Measurements from ENCODE around the gene CHDH.

CHDH gene

GRCh38 chr3:53806182-53807116 lies 39.8 kb downstream of the CHDH start:
- H3K4me1 Mint-ChIP-seq = peaks cover 32% of the 10 kb centered on the region
- no peaks in the 10 kb centered on the region for H3K36me3 Mint-ChIP-seq (ENCODE audit: low read depth)
- H3K27me3 Mint-ChIP-seq (ENCODE audit: low read depth) = peaks cover 3% of the 10 kb centered on the region
- no peak for TF ChIP-seq CTCF (IDR thresholded peaks at IDR 0.05; ENCODE audit: unreplicated experiment in 3 of 3)
- no peak overlapping the region for H3K4me3 Mint-ChIP-seq
- H3K27ac Mint-ChIP-seq = peak overlapping the region; percentile 94
- no peaks in the 10 kb centered on the region for H3K9me3 Mint-ChIP-seq

- no peaks in the 10 kb centered on the region for H3K36me3 Mint-ChIP-seq (ENCODE audit: low read depth)
- peaks cover 32% of the 10 kb centered on the region for H3K4me1 Mint-ChIP-seq
- no peaks in the 10 kb centered on the region for H3K9me3 Mint-ChIP-seq
- peak overlapping the region in 1 of 3 experiments; percentile 7 for H3K27ac Mint-ChIP-seq
- H3K27me3 Mint-ChIP-seq (ENCODE audit: low read depth) = peaks cover 3% of the 10 kb centered on the region
- TF ChIP-seq CTCF (IDR thresholded peaks at IDR 0.05; ENCODE audit: unreplicated experiment in 3 of 3) = no peak
- H3K4me3 Mint-ChIP-seq = no peak overlapping the region
These were observed 40.6 kb downstream of the CHDH start for GRCh38 chr3:53805463-53806159.

GRCh38 chr3:53804697-53805462 lies 41.3 kb downstream of the CHDH start:
- Mint-ChIP-seq H3K4me3 (no peak overlapping the region), H3K36me3 (ENCODE audit: low read depth) (no peaks in the 10 kb centered on the region), H3K27ac (peak overlapping the region; percentile 7 to 68 (median 38)), H3K27me3 (ENCODE audit: low read depth) (peaks cover 3% of the 10 kb centered on the region), H3K4me1 (peaks cover 32% of the 10 kb centered on the region), H3K9me3 (no peaks in the 10 kb centered on the region)
- TF ChIP-seq CTCF (IDR thresholded peaks at IDR 0.05; ENCODE audit: unreplicated experiment in 3 of 3) = no peak

- TF ChIP-seq CTCF (IDR thresholded peaks at IDR 0.05; ENCODE audit: unreplicated experiment in 3 of 3) = no peak
- H3K4me3 Mint-ChIP-seq = no peak overlapping the region
These were observed 42.2 kb downstream of the CHDH start for GRCh38 chr3:53803816-53804695.

GRCh38 chr3:53803124-53803815 lies 42.9 kb downstream of the CHDH start:
- Mint-ChIP-seq H3K4me3 (no peak overlapping the region), H3K36me3 (ENCODE audit: low read depth) (no peaks in the 10 kb centered on the region), H3K27me3 (ENCODE audit: low read depth) (peaks cover 3% of the 10 kb centered on the region), H3K27ac (peak overlapping the region in 1 of 3 experiments; percentile 7), H3K4me1 (peaks cover 32% of the 10 kb centered on the region), H3K9me3 (no peaks in the 10 kb centered on the region)
- TF ChIP-seq CTCF (IDR thresholded peaks at IDR 0.05; ENCODE audit: unreplicated experiment in 3 of 3) = no peak

More at GRCh38 chr3:53803816-53804695, 42.2 kb downstream of the CHDH start:
- Mint-ChIP-seq H3K36me3 (ENCODE audit: low read depth) (no peaks in the 10 kb centered on the region), H3K9me3 (no peaks in the 10 kb centered on the region), H3K27me3 (ENCODE audit: low read depth) (peaks cover 3% of the 10 kb centered on the region), H3K4me1 (peaks cover 32% of the 10 kb centered on the region), H3K27ac (peak overlapping the region; percentile 7 to 68 (median 38))
